ENCODE data around the gene PALM. TPM values are rescaled to one million over a fixed set of nuclear protein-coding genes. Genes with fewer than 3 reads are reported as not detected.

Gene PALM
- total RNA-seq, 1 donor from 2014 or later: under 0.01 TPM

DNA sequence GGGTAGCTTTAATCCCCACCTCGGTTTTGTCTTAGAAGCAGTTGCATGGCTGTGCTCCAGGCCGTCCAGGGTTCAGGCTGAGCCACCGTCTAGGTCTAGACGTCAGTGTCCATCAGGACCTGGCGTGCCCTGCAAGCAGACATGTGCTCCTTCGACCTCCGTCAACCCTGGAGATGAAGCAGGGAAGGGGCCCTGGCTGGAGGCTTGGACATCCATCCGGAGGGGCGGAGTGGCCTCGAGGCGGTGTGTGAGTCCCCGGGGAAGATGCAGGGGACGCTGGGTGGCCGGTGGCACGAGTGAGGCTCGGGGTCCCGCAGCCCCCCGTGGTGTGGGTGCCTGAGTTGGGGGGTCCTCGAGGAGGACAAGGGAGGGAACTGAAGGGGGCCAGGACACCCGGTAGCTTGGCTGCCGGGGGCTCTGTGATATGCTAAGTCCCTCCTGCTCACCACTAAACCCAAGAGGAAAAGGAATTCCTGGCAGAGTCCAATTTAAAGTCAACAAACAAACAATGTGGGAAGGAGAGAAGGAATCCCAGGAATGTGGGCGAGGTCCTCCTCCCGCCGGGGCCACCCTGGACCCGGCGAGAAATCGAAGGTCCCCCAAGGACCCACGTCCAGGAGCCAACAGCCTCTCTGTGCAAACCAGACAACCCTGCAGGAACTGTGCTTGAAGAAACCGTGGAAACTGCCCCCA lies 73.6 kb downstream of the PALM start:
- TF ChIP-seq, protein P1, sequence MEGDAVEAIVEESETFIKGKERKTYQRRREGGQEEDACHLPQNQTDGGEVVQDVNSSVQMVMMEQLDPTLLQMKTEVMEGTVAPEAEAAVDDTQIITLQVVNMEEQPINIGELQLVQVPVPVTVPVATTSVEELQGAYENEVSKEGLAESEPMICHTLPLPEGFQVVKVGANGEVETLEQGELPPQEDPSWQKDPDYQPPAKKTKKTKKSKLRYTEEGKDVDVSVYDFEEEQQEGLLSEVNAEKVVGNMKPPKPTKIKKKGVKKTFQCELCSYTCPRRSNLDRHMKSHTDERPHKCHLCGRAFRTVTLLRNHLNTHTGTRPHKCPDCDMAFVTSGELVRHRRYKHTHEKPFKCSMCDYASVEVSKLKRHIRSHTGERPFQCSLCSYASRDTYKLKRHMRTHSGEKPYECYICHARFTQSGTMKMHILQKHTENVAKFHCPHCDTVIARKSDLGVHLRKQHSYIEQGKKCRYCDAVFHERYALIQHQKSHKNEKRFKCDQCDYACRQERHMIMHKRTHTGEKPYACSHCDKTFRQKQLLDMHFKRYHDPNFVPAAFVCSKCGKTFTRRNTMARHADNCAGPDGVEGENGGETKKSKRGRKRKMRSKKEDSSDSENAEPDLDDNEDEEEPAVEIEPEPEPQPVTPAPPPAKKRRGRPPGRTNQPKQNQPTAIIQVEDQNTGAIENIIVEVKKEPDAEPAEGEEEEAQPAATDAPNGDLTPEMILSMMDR (IDR thresholded peaks at IDR 0.05; ENCODE audit: insufficient read depth, low read length, severe bottlenecking): no peak
- Histone ChIP-seq H3K36me3 (ENCODE audit: control insufficient read depth, insufficient read depth, low read length) (no peaks in the 10 kb centered on the region), H3K4me3 (ENCODE audit: low read depth, low read length) (peak overlapping the region; percentile 26), H3K27me3 (ENCODE audit: control insufficient read depth, insufficient read depth, low read length) (no peaks in the 10 kb centered on the region)
- DNase-seq (ENCODE audit: low read depth) (peak; percentile 54), FAIRE-seq (no peak)

DNA sequence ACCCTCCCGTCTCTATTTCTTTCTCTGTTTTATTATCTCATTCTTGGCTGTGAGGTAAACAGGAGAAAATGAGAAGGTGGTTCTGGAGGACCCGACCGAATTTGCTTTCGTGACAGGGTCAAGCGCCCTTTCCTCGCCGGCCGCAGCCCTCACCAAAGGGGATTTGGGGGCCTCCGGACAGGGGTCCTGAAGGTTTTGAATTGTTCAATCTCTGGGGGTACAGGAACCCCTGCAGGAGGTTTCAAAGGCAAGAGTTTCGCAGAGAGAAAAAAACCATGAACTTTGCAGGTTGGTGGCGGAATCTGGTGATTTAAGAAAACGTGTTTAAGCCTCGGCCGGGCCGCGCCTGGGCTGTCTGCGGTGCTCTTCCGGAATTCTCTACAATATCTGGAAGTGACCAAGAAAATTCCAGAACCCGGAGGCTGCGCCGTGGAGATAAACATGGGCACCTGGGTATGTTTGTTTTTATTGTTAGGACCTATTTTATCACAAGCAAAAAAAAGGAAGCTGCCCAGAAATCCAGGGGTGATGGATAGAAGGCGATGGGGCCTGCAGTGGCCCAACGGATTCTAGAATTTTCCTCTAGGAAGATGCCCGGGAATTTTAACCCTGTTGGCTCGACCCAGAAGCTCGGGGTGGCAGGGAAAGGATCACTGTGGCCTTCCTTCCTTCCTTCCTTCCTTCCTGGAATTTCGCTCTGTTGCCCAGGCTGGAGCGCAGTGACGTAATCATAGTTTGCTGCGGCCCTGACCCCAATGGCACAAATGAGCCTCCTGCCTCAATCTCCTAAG lies 74.3 kb downstream of the PALM start:
- FAIRE-seq: no peak
- Histone ChIP-seq H3K36me3 (ENCODE audit: control insufficient read depth, insufficient read depth, low read length) (no peaks in the 10 kb centered on the region), H3K4me3 (ENCODE audit: low read depth, low read length) (peak overlapping the region; percentile 26), H3K27me3 (ENCODE audit: control insufficient read depth, insufficient read depth, low read length) (no peaks in the 10 kb centered on the region)
- TF ChIP-seq, protein P1 (IDR thresholded peaks at IDR 0.05; ENCODE audit: insufficient read depth, low read length, severe bottlenecking): no peak
- peak; percentile 34 for DNase-seq (ENCODE audit: low read depth)

DNA sequence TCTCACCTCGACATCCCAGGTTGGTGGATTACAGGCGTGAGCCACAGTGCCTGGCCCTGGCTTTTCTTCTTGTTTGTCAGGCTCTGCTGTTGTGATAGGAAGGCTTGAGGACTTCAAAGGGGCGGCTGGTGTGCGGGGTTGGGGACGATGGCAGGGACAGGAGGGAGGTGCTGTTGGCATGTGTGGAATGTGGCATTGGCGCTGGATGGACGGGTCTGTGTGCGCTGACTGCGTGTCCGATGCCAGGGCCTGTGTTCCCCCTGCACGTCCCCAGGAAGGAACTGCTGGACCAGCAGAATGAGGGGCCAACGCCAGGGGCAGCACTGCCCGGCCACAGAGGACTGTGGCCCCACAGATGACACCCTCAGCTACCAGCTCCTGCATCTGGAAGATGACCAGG lies 75.8 kb downstream of the PALM start:
- no peak for DNase-seq (ENCODE audit: low read depth)
- TF ChIP-seq, protein P1 (IDR thresholded peaks at IDR 0.05; ENCODE audit: insufficient read depth, low read length, severe bottlenecking): peak; percentile 12
- FAIRE-seq: no peak

DNA sequence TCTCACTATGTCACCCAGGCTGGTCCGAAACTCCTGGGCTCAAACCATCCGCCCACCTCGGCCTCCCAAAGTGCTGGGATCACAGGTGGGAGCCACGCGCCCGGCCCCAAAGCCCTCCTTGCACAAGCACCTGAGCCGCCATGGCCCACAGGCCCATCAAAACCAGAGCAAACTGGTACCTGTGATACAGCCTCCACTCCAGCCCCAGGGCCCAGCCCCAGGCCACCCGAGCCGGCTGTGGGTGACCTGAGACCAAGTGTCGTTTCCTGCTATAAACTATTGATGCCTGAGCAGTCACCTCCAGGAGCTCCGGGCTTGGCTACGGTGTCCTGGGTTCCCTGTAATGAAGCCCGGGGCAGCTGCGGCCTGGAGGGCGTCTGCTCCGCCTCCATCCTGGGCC lies 78.8 kb downstream of the PALM start:
- Histone ChIP-seq H3K36me3 (ENCODE audit: control insufficient read depth, insufficient read depth, low read length) (no peaks in the 10 kb centered on the region), H3K27me3 (ENCODE audit: control insufficient read depth, insufficient read depth, low read length) (no peaks in the 10 kb centered on the region), H3K4me3 (ENCODE audit: low read depth, low read length) (no peak overlapping the region)
- FAIRE-seq (no peak), DNase-seq (ENCODE audit: low read depth) (no peak)
- TF ChIP-seq, protein P1 (IDR thresholded peaks at IDR 0.05; ENCODE audit: insufficient read depth, low read length, severe bottlenecking): no peak

More for the DNA sequence above, 75.8 kb downstream of the PALM start:
- Histone ChIP-seq H3K27me3 (ENCODE audit: control insufficient read depth, insufficient read depth, low read length) (no peaks in the 10 kb centered on the region), H3K4me3 (ENCODE audit: low read depth, low read length) (no peak overlapping the region), H3K36me3 (ENCODE audit: control insufficient read depth, insufficient read depth, low read length) (no peaks in the 10 kb centered on the region)

DNA sequence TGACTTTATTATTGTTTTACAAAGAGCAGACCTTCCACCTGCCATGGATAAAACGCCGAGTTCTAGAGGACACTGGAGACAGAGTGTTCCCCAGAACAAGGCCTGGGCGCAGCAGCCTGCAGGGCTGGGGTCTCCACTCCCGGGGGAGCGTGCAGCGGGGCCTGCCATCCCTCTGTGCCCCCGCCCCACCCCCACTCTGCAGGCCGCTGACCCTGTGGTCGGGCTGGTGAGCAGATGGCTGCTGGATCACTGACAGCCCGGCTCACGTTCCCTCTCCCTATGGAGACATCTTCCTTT lies 79.9 kb downstream of the PALM start:
- no peak for FAIRE-seq
- TF ChIP-seq, protein P1 (IDR thresholded peaks at IDR 0.05; ENCODE audit: insufficient read depth, low read length, severe bottlenecking): no peak
- Histone ChIP-seq H3K36me3 (ENCODE audit: control insufficient read depth, insufficient read depth, low read length) (no peaks in the 10 kb centered on the region), H3K4me3 (ENCODE audit: low read depth, low read length) (no peak overlapping the region), H3K27me3 (ENCODE audit: control insufficient read depth, insufficient read depth, low read length) (no peaks in the 10 kb centered on the region)
- no peak for DNase-seq (ENCODE audit: low read depth)
